NCI-H526 (cell line): Measurements from ENCODE around the gene SERPINB6.

Experiments used
- DNase-seq, 2 experiments: peaks; one replicate each; lab custom pipeline; 2025; lab: John Stamatoyannopoulos, UW

SERPINB6 gene

GRCh38 chr6:2999618-3000557 is 28.5 kb upstream of the SERPINB6 start, which contains the start of gene NQO2:
Gene NQO2 (plus strand): TSS chr6:2999894. CDS start chr6:3006553, 6,659 bp downstream.
- DNase-seq: peak in 1 of 2 experiments; percentile 94

- DNase-seq: peak in 1 of 2 experiments; percentile 72
Observed at GRCh38 chr6:2998998-2999617, 27.7 kb upstream of the SERPINB6 start.

GRCh38 chr6:2998249-2998997 is 27.1 kb upstream of the SERPINB6 start:
- peak in 1 of 2 experiments; percentile 38 for DNase-seq

GRCh38 chr6:2993755-2994317 is 22.5 kb upstream of the SERPINB6 start:
- DNase-seq: no peak

GRCh38 chr6:2992330-2992979 is 21.1 kb upstream of the SERPINB6 start:
- DNase-seq: no peak

- peak in 1 of 2 experiments; percentile 42 for DNase-seq
Observed at GRCh38 chr6:2990932-2991506, 19.7 kb upstream of the SERPINB6 start.

- DNase-seq: peak; percentile 46 to 47
Observed at GRCh38 chr6:2990248-2990931, 19.0 kb upstream of the SERPINB6 start.

GRCh38 chr6:2989332-2990247 is 18.2 kb upstream of the SERPINB6 start:
- DNase-seq: peak; percentile 96 to 98

GRCh38 chr6:2988426-2989331 is 17.3 kb upstream of the SERPINB6 start:
- DNase-seq: peak; percentile 68 to 94

GRCh38 chr6:2988094-2988425 is 16.7 kb upstream of the SERPINB6 start:
- DNase-seq: no peak

- no peak for DNase-seq
Observed at GRCh38 chr6:2986722-2987221, 15.4 kb upstream of the SERPINB6 start.

GRCh38 chr6:2984738-2985406 is 13.5 kb upstream of the SERPINB6 start:
- DNase-seq: peak; percentile 95 to 98

- DNase-seq: no peak
Observed at GRCh38 chr6:2982426-2983117, 11.2 kb upstream of the SERPINB6 start.

GRCh38 chr6:2980465-2980855 is 9.1 kb upstream of the SERPINB6 start:
- no peak for DNase-seq

- peak in 1 of 2 experiments; percentile 20 for DNase-seq
Observed at GRCh38 chr6:2979819-2980464, 8.6 kb upstream of the SERPINB6 start.

GRCh38 chr6:2978923-2979322 is 7.6 kb upstream of the SERPINB6 start:
- no peak for DNase-seq
